WERI-Rb-1 (cell line): ENCODE data around the gene CCL11.
A peak's percentile ranks its signal among the peaks of the same experiment; 100 is the strongest.

ENCODE experiments used
- DNase-seq: peaks from one replicate; pipeline ENCODE4 v3.0.0-alpha.2; 2020
- H3K27ac ChIP-seq: fragments of 250-450 bp; sonication (Bioruptor Pico); 2 replicates; pipeline ENCODE4 v1.5.1; 2020; ENCODE audit warnings: mild to moderate bottlenecking, moderate library complexity
- H3K27me3 ChIP-seq: fragments of 250-450 bp; sonication (Bioruptor Pico); 2 replicates; pipeline ENCODE4 v1.5.1; 2021; ENCODE audit warnings: mild to moderate bottlenecking, low read depth, moderate library complexity; ENCODE audit not compliant: insufficient read depth, severe bottlenecking
- H3K36me3 ChIP-seq: fragments of 250-450 bp; sonication (Bioruptor Pico); 2 replicates; pipeline ENCODE4 v1.5.1; 2020; ENCODE audit warnings: mild to moderate bottlenecking, moderate library complexity
- H3K4me3 ChIP-seq: 2 replicates; pipeline ENCODE4 v1.5.1; 2011; ENCODE audit warnings: low read depth, mild to moderate bottlenecking, control low read depth, low read length
- H3K9me3 ChIP-seq: fragments of 250-450 bp; sonication (Bioruptor Pico); 2 replicates; pipeline ENCODE4 v1.5.1; 2021; ENCODE audit warnings: mild to moderate bottlenecking, moderate library complexity; ENCODE audit not compliant: severe bottlenecking
- TF ChIP-seq, protein P1 (sequence below): IDR thresholded peaks from 2 replicates; pipeline ENCODE4 v1.5.1; 2011; ENCODE audit warnings: low read depth, mild to moderate bottlenecking, control low read depth, inconsistent platforms, low read length

CCL11 gene

DNA sequence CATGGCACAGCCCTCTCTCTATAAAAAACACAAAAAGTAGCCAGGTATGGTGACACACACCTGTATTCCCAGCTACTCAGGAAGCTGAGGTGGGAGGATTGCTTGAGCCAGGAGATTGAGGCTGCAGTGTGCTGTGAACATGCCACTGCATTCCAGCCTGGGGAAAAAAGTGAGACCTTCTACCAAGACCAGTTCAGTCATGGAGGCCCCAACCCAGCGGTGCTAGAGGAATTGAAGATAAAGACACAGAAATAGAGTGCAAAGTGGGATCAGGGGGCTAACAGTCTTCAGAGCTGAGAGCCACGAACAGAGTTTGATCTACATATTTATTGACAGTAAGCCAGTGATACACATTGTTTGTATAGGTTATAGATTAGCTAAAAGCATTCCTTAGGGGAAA, 18.1 kb downstream of the CCL11 start:
- TF ChIP-seq, protein P1, sequence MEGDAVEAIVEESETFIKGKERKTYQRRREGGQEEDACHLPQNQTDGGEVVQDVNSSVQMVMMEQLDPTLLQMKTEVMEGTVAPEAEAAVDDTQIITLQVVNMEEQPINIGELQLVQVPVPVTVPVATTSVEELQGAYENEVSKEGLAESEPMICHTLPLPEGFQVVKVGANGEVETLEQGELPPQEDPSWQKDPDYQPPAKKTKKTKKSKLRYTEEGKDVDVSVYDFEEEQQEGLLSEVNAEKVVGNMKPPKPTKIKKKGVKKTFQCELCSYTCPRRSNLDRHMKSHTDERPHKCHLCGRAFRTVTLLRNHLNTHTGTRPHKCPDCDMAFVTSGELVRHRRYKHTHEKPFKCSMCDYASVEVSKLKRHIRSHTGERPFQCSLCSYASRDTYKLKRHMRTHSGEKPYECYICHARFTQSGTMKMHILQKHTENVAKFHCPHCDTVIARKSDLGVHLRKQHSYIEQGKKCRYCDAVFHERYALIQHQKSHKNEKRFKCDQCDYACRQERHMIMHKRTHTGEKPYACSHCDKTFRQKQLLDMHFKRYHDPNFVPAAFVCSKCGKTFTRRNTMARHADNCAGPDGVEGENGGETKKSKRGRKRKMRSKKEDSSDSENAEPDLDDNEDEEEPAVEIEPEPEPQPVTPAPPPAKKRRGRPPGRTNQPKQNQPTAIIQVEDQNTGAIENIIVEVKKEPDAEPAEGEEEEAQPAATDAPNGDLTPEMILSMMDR: no peak
- no peak for DNase-seq
- no peak overlapping the region for H3K27ac ChIP-seq

DNA sequence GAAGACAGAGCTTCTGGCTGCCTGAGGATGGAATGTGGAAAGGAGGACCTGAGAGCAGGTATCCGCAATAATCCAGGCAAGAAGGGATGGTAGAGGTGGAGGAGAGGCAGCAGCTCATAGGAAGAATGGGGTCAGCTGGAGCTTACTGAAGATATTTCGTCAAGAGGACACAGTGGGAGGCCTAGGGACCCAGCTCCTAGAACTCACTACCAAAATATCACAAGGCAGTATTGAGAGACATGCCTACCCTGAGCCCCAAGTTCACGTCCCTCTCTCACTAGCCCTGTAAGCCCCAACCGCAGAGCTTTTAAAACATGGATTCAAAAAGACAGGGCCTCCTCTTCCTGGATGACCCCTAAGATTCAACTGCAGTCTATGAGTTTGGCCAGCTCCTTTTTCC, 19.5 kb downstream of the CCL11 start:
- Histone ChIP-seq H3K4me3 (no peak overlapping the region), H3K9me3 (no peaks in the 10 kb centered on the region), H3K27ac (no peak overlapping the region), H3K36me3 (no peaks in the 10 kb centered on the region), H3K27me3 (peaks cover 92% of the 10 kb centered on the region)
- TF ChIP-seq, protein P1: no peak
- no peak for DNase-seq

More for the DNA sequence above, 18.1 kb downstream of the CCL11 start:
- Histone ChIP-seq H3K27me3 (peaks cover 87% of the 10 kb centered on the region), H3K36me3 (no peaks in the 10 kb centered on the region), H3K9me3 (no peaks in the 10 kb centered on the region), H3K4me3 (no peak overlapping the region)

DNA sequence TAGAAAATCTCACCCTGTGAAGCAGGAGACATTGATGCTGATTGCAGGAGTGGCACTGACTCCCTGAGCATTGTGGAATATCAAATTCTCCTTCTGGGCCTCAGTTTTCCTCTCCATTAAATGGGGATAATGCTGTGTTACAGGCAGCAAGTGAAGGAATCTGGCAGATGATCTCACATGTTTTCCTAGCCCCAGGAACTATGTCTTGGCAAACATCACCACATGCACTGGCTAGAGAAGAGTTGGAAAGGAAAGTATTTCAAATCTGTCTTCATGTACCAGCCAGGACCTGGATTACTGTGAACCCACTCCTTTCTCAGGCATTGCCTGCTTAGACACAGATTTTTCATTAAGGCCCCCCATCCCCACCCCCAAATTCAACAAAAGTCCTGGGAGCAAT, 20.1 kb downstream of the CCL11 start:
- H3K9me3 ChIP-seq: no peaks in the 10 kb centered on the region
- TF ChIP-seq, protein P1: no peak
- no peak overlapping the region for H3K27ac ChIP-seq
- H3K4me3 ChIP-seq: no peak overlapping the region
- no peaks in the 10 kb centered on the region for H3K36me3 ChIP-seq
- H3K27me3 ChIP-seq: peaks cover 91% of the 10 kb centered on the region
- no peak for DNase-seq

DNA sequence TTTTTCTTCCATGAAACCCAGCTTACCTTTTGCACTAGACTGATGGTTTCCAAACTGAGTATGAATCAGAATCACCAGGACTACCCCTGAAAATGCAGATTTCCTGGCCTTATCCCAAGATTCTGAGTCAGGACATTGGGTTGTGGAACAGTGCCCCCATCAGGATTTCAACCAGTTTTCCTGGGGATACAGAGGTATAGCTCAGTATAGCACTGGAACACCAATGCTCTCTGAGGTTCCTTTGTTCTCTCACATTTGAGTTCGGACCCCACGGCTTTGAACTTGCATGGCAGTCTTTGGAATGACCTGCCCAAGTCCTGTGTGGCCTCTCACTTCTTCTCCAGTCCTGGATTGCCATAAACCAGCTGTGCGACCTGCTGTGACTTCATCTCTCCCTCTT, 20.9 kb downstream of the CCL11 start:
- TF ChIP-seq, protein P1: peak; percentile 25; the same call in 1 of the 2 replicates
- no peak overlapping the region for H3K4me3 ChIP-seq

DNA sequence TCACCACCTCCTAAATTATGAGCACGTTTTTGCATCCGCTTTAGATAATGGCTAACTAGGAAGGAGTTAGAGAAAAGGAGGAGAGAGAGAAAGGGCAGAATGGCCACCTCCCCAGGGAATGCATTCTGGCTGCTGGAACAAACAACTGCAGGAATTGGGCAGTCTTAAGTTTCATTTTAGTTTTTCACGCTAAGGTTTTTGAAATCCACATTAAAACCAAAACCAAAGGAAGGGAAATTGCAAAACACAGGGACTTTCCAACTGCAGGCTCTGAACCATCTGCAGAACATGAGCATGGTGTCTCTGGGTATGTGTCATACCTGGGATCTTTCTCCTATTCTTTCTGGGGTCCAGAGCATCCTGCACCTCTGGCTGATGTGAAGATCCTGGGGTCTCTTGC, 21.6 kb downstream of the CCL11 start:
- H3K4me3 ChIP-seq: no peak overlapping the region
- no peaks in the 10 kb centered on the region for H3K9me3 ChIP-seq
- TF ChIP-seq, protein P1: no peak
- H3K36me3 ChIP-seq: no peaks in the 10 kb centered on the region
- H3K27ac ChIP-seq: no peak overlapping the region
- no peak for DNase-seq
- peaks cover 83% of the 10 kb centered on the region for H3K27me3 ChIP-seq

More for the DNA sequence above, 20.9 kb downstream of the CCL11 start:
- H3K36me3 ChIP-seq: no peaks in the 10 kb centered on the region
- DNase-seq: peak; percentile 6
- H3K27me3 ChIP-seq: peaks cover 87% of the 10 kb centered on the region
- no peaks in the 10 kb centered on the region for H3K9me3 ChIP-seq
- no peak overlapping the region for H3K27ac ChIP-seq

DNA sequence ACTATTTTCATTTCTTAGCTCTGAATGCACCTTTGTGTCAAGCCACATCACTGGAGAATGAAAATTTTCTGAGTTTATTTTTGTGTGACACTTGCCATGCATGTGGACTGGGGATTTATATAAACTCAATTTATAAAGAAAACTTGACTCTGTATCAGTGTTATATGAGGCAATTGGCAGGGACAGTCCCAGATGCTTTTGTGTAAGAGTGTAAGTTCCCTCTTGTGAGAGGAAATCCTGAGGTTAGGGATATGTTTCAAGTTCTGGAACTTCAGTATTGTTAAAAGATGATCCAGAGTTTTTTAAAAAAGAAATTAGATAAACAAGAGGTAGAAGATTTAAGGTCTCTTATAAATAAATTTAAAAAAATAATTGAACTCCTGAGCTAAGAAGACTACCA, 22.8 kb downstream of the CCL11 start:
- Histone ChIP-seq H3K4me3 (no peak overlapping the region), H3K9me3 (no peaks in the 10 kb centered on the region), H3K27ac (no peak overlapping the region), H3K27me3 (peaks cover 83% of the 10 kb centered on the region), H3K36me3 (no peaks in the 10 kb centered on the region)
- no peak for DNase-seq
- TF ChIP-seq, protein P1: no peak
